Measurements from ENCODE around the gene VEZF1. TPM values are rescaled to one million over a fixed set of nuclear protein-coding genes. Genes with fewer than 3 reads are reported as not detected.

Gene VEZF1
- total and polyA plus RNA-seq, 2 of the 8 experiments (the other 6 are each of a cell fraction or from before 2014, with no cell fraction given) = 28.9 to 61.9 TPM

DNA sequence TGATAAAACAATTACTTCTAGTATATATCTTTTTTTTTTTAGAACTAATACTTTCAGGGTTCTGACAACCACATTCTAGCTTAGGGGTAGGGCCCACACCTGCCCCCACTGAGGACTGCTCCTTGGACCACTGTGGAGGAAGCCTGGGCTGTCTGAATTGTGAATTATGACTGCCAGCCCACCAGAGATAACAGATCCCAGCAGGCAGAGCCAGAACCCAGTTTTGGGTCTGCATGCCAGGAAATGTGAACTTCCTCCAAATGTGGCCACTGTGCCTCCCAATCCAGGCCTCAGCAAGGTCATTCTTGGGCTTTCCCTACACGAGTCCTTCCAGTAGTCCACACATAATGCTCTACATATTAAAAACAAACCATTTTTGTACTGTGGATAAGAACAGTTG, 15.9 kb downstream of the VEZF1 start:
- TF ChIP-seq BRCA1 (IDR thresholded peaks at IDR 0.05; ENCODE audit: low read depth, low read length) (no peak), CBX8 (IDR thresholded peaks at IDR 0.05; ENCODE audit: borderline replicate concordance, low read depth, low read length) (no peak), NANOG (IDR thresholded peaks at IDR 0.05; ENCODE audit: insufficient read depth, low read depth, low read length, poor library complexity, severe bottlenecking) (no peak), TBP (IDR thresholded peaks at IDR 0.05; ENCODE audit: low read depth, low read length) (no peak), ZNF274 (IDR thresholded peaks at IDR 0.05; ENCODE audit: borderline replicate concordance, extremely low read depth, low read length) (no peak), NRF1 (IDR thresholded peaks at IDR 0.05; ENCODE audit: low read depth, low read length) (no peak), HDAC6 (IDR thresholded peaks at IDR 0.05; ENCODE audit: low read depth, low read length) (no peak), CEBPB (IDR thresholded peaks at IDR 0.05; ENCODE audit: low read depth, low read length) (no peak), SP4 (IDR thresholded peaks at IDR 0.05; ENCODE audit: low read length) (no peak), YY1 (IDR thresholded peaks at IDR 0.05; ENCODE audit: low read depth, low read length) (no peak)
- peaks cover 0 to 1% of the 10 kb centered on the region in 2 experiments for H4K20me1 ChIP-seq (replicated peaks in 1 of 2; ENCODE audit: control insufficient read depth in 1 of 2, insufficient read depth in 2 of 2, low read length in 2 of 2)
- FAIRE-seq = no peak
- H3K4ac ChIP-seq (replicated peaks; ENCODE audit: insufficient read length, low read depth, low read length) = no peak overlapping the region
- H3K18ac ChIP-seq (ENCODE audit: extremely low read depth, low read length) = no peak overlapping the region
- H3K36me3 ChIP-seq (ENCODE audit: control insufficient read depth in 2 of 4, insufficient read depth in 4 of 4, low read length in 3 of 4) = peaks cover 13 to 40% (median 29%) of the 10 kb centered on the region in 4 experiments
- H2AK5ac ChIP-seq (ENCODE audit: low read depth, low read length) = no peak overlapping the region
- no peak overlapping the region for H2BK20ac ChIP-seq (ENCODE audit: low read length)
- no peak overlapping the region for H3K14ac ChIP-seq (ENCODE audit: insufficient read length)
- no peak overlapping the region for H3K56ac ChIP-seq (replicated peaks; ENCODE audit: insufficient read length, low read depth, low read length)
- no peaks in the 10 kb centered on the region for H3K27me3 ChIP-seq (replicated peaks in 1 of 4; ENCODE audit: control insufficient read depth in 3 of 4, extremely low read depth in 1 of 4, insufficient read depth in 3 of 4, low read length in 3 of 4)
- H4K5ac ChIP-seq (ENCODE audit: insufficient read length, low read depth, low read length) = no peak overlapping the region
- no peak overlapping the region for H3K4me3 ChIP-seq (ENCODE audit: extremely low read depth in 1 of 4, insufficient read depth in 2 of 4, low read depth in 3 of 4, low read length in 4 of 4)
- no peak overlapping the region for H2BK15ac ChIP-seq (ENCODE audit: low read length)
- 82% methylated on average over 1 of the region's 1 CpG; no CpG with 5 or more reads in 1 of the 2 experiments for WGBS, 2 experiments (ENCODE audit: extremely low coverage in 1 of 2, insufficient coverage in 1 of 2, insufficient read length in 1 of 2, insufficient replicate concordance in 2 of 2, low coverage in 1 of 2, low lambda C conversion rate in 2 of 2, missing lambda C conversion rate in 1 of 2)
- DNase-seq (ENCODE audit: low read depth in 1 of 2, low spot score in 2 of 2) = no peak
- H2BK120ac ChIP-seq (replicated peaks; ENCODE audit: low read depth, low read length) = no peak overlapping the region
- H3K9me3 ChIP-seq (ENCODE audit: insufficient read depth in 2 of 2, low read depth in 1 of 2, low read length in 1 of 2) = no peaks in the 10 kb centered on the region
- no peaks in the 10 kb centered on the region for H3K23me2 ChIP-seq (ENCODE audit: low read depth, low read length)
- no peaks in the 10 kb centered on the region for H3K79me2 ChIP-seq (ENCODE audit: control insufficient read depth in 1 of 2, insufficient read depth in 2 of 2, low read length in 2 of 2)
- ChIA-PET POLR2A (ENCODE audit: partially characterized antibody) (interaction anchor here (0.6 to 5.8 kb wide), 6 partner anchors 10 to 476 kb away, joined by 3 to 27 read pairs (median 4); no protein-coding TSS in a partner anchor), CTCF (ENCODE audit: partially characterized antibody) (interaction anchor here (0.9 to 11.1 kb wide), 9 partner anchors 10 to 143 kb away, joined by 3 to 96 read pairs (median 5); partner anchors contain the start of gene CUEDC1)
- H2BK12ac ChIP-seq (ENCODE audit: low read depth, low read length) = no peak overlapping the region
- no peak overlapping the region; the same call in 1 of the 2 replicates for H3K27ac ChIP-seq (ENCODE audit: low read depth, low read length)
- no peaks in the 10 kb centered on the region for H3K79me1 ChIP-seq (ENCODE audit: low read depth, low read length)
- H2AFZ ChIP-seq (ENCODE audit: low read length) = no peak overlapping the region
- H2BK5ac ChIP-seq (ENCODE audit: low read depth, low read length) = no peak overlapping the region
- H4K91ac ChIP-seq (replicated peaks; ENCODE audit: insufficient read length, low read length) = no peak overlapping the region
- H3K9ac ChIP-seq (replicated peaks in 1 of 4; ENCODE audit: extremely low read depth in 1 of 4, low read depth in 3 of 4, low read length in 3 of 4) = no peak overlapping the region
- peaks cover 0 to 2% (median 0%) of the 10 kb centered on the region in 4 experiments; a peak in 1 of 7 replicates for H3K4me1 ChIP-seq (replicated peaks in 1 of 4; ENCODE audit: control insufficient read depth in 3 of 4, insufficient read depth in 4 of 4, low read length in 3 of 4)
- no peak overlapping the region for H3K4me2 ChIP-seq (ENCODE audit: insufficient read depth in 1 of 2, low read depth in 2 of 2, low read length in 2 of 2)
- H4K8ac ChIP-seq (ENCODE audit: extremely low read depth, insufficient read depth, low read length) = no peak overlapping the region
- no peak overlapping the region for H3K23ac ChIP-seq (ENCODE audit: insufficient read length)

All from H1 (cell line).